Heart right ventricle (tissue), 16 donors: Measurements from ENCODE around the gene FRK. TPM values are rescaled to one million over a fixed set of nuclear protein-coding genes. Genes with fewer than 3 reads are reported as not detected.
"Not testable (repeated sequence)": the region's sequence is repeated elsewhere in the genome, so short reads cannot be mapped to it uniquely, and the experiment has no call there.

ENCODE experiments used
- ATAC-seq, 8 donors: fragments of 200-7000 bp; cut with Tn5 transposase; one replicate each; pipeline ENCODE4 v1.9.1; 2020; ENCODE audit warnings: mild to moderate bottlenecking in 8 of 8, moderate library complexity in 8 of 8, moderate number of reproducible peaks in 1 of 8
- DNase-seq, 2 donors: peaks; one replicate each; pipeline ENCODE4 v3.0.0-alpha.2; 2020
- H3K27ac ChIP-seq, 10 donors: fragments of 200-600 bp; sonication (generic) in 2 of 10; one replicate each; pipeline versions ENCODE4 v1.5.0 to v1.8.0; 2020 to 2022; ENCODE audit warnings: mild to moderate bottlenecking in 3 of 10
- H3K27me3 ChIP-seq, 7 donors: fragments of 200-600 bp; one replicate each; pipeline ENCODE4 v1.8.0; 2021 to 2022; ENCODE audit warnings: mild to moderate bottlenecking in 2 of 7
- H3K36me3 ChIP-seq, 9 donors: fragments of 200-600 bp; sonication (generic) in 1 of 9; one replicate each; pipeline versions ENCODE4 v1.5.0 to v1.8.0; 2020 to 2022; ENCODE audit warnings: mild to moderate bottlenecking in 2 of 9
- H3K4me1 ChIP-seq, 9 donors: fragments of 200-600 bp; sonication (generic) in 1 of 9; one replicate each; pipeline versions ENCODE4 v1.5.0 to v1.8.0; 2020 to 2022; ENCODE audit warnings: mild to moderate bottlenecking in 4 of 9
- H3K4me3 ChIP-seq, 10 donors: fragments of 200-600 bp; sonication (generic) in 2 of 10; one replicate each; pipeline versions ENCODE4 v1.5.0 to v1.8.0; 2020 to 2022; ENCODE audit warnings: mild to moderate bottlenecking in 7 of 10, moderate library complexity in 2 of 10
- H3K9me3 ChIP-seq, 11 donors: fragments of 200-600 bp in 10 of 11; sonication (generic) in 2 of 11; one replicate each; pipeline versions ENCODE4 v1.5.0 to v1.8.0; 2013 to 2022; ENCODE audit warnings: mild to moderate bottlenecking in 2 of 11, control low read depth in 1 of 11, moderate library complexity in 1 of 11
- CTCF ChIP-seq, 9 donors: fragments of 200-600 bp; sonication (generic) in 2 of 9; IDR thresholded peaks; one replicate each; pipeline versions ENCODE4 v1.5.0 to v1.8.0; 2021 to 2022; ENCODE audit warnings: antibody characterized with exemption in 9 of 9, mild to moderate bottlenecking in 5 of 9, moderate library complexity in 1 of 9
- WGBS, 2 donors: extraction: QIAGEN DNeasy Blood & Tissue Kit; methylation state at CpG; one replicate each; pipeline ENCODE4 v1.1.7; 2013; ENCODE audit warnings: inconsistent platforms in 1 of 2; 5-methylcytosine and 5-hydroxymethylcytosine counted together
- intact Hi-C, 10 donors: fragments of 100-400 bp; cut with DNase I; formaldehyde crosslinking; loops; one replicate each; pipeline versions ENCODE4 v1.11.1 to v1.14.2; 2022
- polyA plus RNA-seq, 2 donors: library from polyadenylated mRNA; stranded (reverse); fragments of 200-250 nt; gene quantifications; one replicate each; pipeline ENCODE4 v1.2.3, GENCODE V29; 2013
- total RNA-seq, 10 donors: library from RNA; stranded (reverse); fragmentation: NEBNext Ultra II Directional in 3 of 10; extraction: Animal tissue kit (Norgen Biotek cat#: 25700) in 3 of 10; gene quantifications; one replicate each; pipeline versions ENCODE4 v1.2.1 to v1.2.4, GENCODE V29; 2021 to 2023
- donor health status: Arrhythmogenic right ventricular cardiomyopathy.
- donor health status: ischemic (EF 13 %, LVEDD 7.1; RV severe dilation, severe dysfunction).
- donor health status: healthy with polysubstance abuse.
- donor health status: DM: no; HTN: yes; CAD: no.
- donor health status: DM: no; HTN: no; CAD: no.
- donor health status: ischemic (EF 25% LVEDD 6.9; RV normal size, moderate dysfunction).
- donor health status: ischemic (EF 25% LVEDD 5.7; RV mildly dilated, moderate dysfunction).
- donor health status: healthy.
- donor health status: DM: yes; HTN: yes; CAD: no.
- donor health status: Ischemic cardiomyopathy.
- donor health status: ischemic (EF 35%, LVEDD 5.7; RV mildly dilated, moderate dysfunction).
- donor health status: nonischemic (EF 11% LVEDD 7.7; RV severe dilation, severe dysfunction).
- donor health status: DM: yes; HTN: yes; CAD: no.
- donor health status: PGD.
- donor health status: ischemic (EF 29% LVEDD 5.4; RV normal size, mild dysfunction).
- donor health status: nonischemic (EF 23%, LVEDD 6.1; RV moderate dilation, normal function).

Gene FRK
- total and polyA plus RNA-seq, 12 donors, result 0.61 to 10.6 (median 6.6) TPM

- no peaks in the 10 kb centered on the region for H3K27me3 ChIP-seq
- H3K9me3 ChIP-seq, result no peaks in the 10 kb centered on the region
- H3K4me3 ChIP-seq, result no peak overlapping the region
- H3K36me3 ChIP-seq, result no peaks in the 10 kb centered on the region
- no peaks in the 10 kb centered on the region for H3K4me1 ChIP-seq
- H3K27ac ChIP-seq, result no peak overlapping the region
- WGBS, 2 donors, result 82 to 86% methylated on average over 7 of the region's 7 CpGs
- TF ChIP-seq CTCF (IDR thresholded peaks at IDR 0.05), result no peak
- intact Hi-C loops, result loop anchor here in 3 of 10 donors (10.0 kb wide), 2 partner anchors 1140 to 1150 kb away; no protein-coding TSS in a partner anchor
- DNase-seq (no peak), ATAC-seq (no peak)
Measured at GRCh38 chr6:115894426-115894992, 166.2 kb downstream of the FRK start.

DNA sequence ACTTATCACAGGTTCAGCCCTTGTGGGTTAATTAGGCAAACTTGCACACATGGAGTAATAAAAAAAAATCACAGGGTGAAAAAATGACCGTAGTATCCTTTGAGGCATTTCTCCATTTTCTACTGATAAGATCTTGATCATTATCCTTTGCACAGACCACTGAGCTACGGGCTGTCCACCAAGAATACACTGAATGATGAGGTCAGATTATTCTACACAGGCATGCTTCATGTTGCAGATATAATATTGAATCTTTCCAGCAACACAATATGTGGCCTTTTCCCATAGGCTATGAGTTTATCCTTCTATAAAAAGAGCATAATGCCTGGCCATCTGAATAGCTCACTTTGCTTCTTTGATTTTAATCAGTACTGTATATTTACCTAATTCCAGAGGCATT lies 168.9 kb downstream of the FRK start:
- Histone ChIP-seq H3K36me3 (no peaks in the 10 kb centered on the region), H3K4me1 (no peaks in the 10 kb centered on the region), H3K9me3 (no peaks in the 10 kb centered on the region), H3K27me3 (no peaks in the 10 kb centered on the region), H3K4me3 (no peak overlapping the region), H3K27ac (no peak overlapping the region)
- ATAC-seq, result no peak
- no peak for DNase-seq
- intact Hi-C loops, result loop anchor here in 3 of 10 donors (10.0 kb wide), 2 partner anchors 1137 to 1147 kb away; no protein-coding TSS in a partner anchor
- WGBS, 2 donors, result 69 to 76% methylated on average over 2 of the region's 2 CpGs
- no peak for TF ChIP-seq CTCF (IDR thresholded peaks at IDR 0.05)

- no peaks in the 10 kb centered on the region for H3K27me3 ChIP-seq
- DNase-seq, result no peak
- TF ChIP-seq CTCF (IDR thresholded peaks at IDR 0.05), result no peak
- intact Hi-C loops, result loop anchor here in 3 of 10 donors (10.0 kb wide), 2 partner anchors 1136 to 1146 kb away; no protein-coding TSS in a partner anchor
- H3K36me3 ChIP-seq, result no peaks in the 10 kb centered on the region
- H3K9me3 ChIP-seq, result no peaks in the 10 kb centered on the region
- ATAC-seq, result no peak
- H3K4me1 ChIP-seq, result no peaks in the 10 kb centered on the region
- no peak overlapping the region for H3K4me3 ChIP-seq
- H3K27ac ChIP-seq, result no peak overlapping the region
Measured at GRCh38 chr6:115891111-115891669, 169.5 kb downstream of the FRK start.

DNA sequence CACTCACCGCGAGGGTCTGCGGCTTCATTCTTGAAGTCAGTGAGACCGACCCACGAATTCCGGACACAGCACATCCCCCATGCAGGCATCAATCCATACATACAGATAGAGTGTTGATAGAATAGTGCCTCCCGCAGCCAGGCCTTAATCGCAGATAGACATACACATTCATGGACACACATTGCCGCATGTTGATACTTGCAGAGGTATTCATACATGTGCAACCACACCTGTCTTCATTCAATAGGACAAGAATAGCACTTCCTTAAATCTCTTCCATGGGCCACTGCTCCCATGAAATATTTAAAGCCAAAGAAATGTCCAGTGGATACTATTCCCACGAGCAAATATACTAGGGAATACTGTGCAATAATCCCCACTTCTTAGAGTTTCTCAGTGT lies 170.5 kb downstream of the FRK start:
- no peaks in the 10 kb centered on the region for H3K4me1 ChIP-seq
- no peaks in the 10 kb centered on the region for H3K27me3 ChIP-seq

GRCh38 chr6:115888687-115889470 lies 171.8 kb downstream of the FRK start:
- H3K4me3 ChIP-seq, intact Hi-C loops, H3K4me1 ChIP-seq, H3K9me3 ChIP-seq, H3K27ac ChIP-seq, ATAC-seq, H3K36me3 ChIP-seq, H3K27me3 ChIP-seq, DNase-seq: not testable (repeated sequence)
- 95 to 97% methylated on average over 34 to 38 of the region's 38 CpGs for WGBS, 2 donors

More for the DNA sequence above, 170.5 kb downstream of the FRK start:
- Histone ChIP-seq H3K27ac (no peak overlapping the region), H3K4me3 (no peak overlapping the region), H3K36me3 (no peaks in the 10 kb centered on the region), H3K9me3 (no peaks in the 10 kb centered on the region)
- no peak for TF ChIP-seq CTCF (IDR thresholded peaks at IDR 0.05)
- DNase-seq (no peak), ATAC-seq (no peak)
- intact Hi-C loops, result loop anchor here in 3 of 10 donors (10.0 kb wide), 2 partner anchors 1135 to 1145 kb away; no protein-coding TSS in a partner anchor
- WGBS, 2 donors, result 93 to 94% methylated on average over 10 of the region's 10 CpGs
